Neural cell (in vitro differentiated cells): ENCODE data around the gene DTD1.

Source experiments
- CTCF ChIP-seq: fragments of 450-650 bp; IDR thresholded peaks from 2 replicates; pipeline ENCODE4 v1.5.1; 2014; ENCODE audit warnings: antibody characterized with exemption, mild to moderate bottlenecking, moderate library complexity; ENCODE audit not compliant: poor library complexity, severe bottlenecking
- EZH2 ChIP-seq: fragments of 200-600, 300-800 bp; shearing (Covaris generic), sonication (generic); IDR thresholded peaks from 2 replicates; pipeline ENCODE4 v1.6.1; 2014; ENCODE audit warnings: antibody characterized with exemption, low read length, borderline replicate concordance, mild to moderate bottlenecking; ENCODE audit not compliant: insufficient read depth, poor library complexity, severe bottlenecking
- POLR2AphosphoS5 ChIP-seq: IDR thresholded peaks from 2 replicates; pipeline ENCODE4 v1.6.1; 2012

GRCh38 chr20:18801516-18801915, 213.7 kb downstream of the DTD1 start:
- no peak for TF ChIP-seq CTCF
- no peak for TF ChIP-seq POLR2AphosphoS5
- no peak for TF ChIP-seq EZH2
